CD14-positive monocyte (primary cell): Measurements from ENCODE around the gene QRICH2. TPM values are rescaled to one million over a fixed set of nuclear protein-coding genes. Genes with fewer than 3 reads are reported as not detected.
"Not testable (repeated sequence)": the region's sequence is repeated elsewhere in the genome, so short reads cannot be mapped to it uniquely, and the experiment has no call there.

Source experiments
- DNase-seq, 3 donors: peaks; one replicate each; pipeline ENCODE4 v3.0.0-alpha.2; 2011 to 2022
- H2AFZ ChIP-seq: 2 replicates; pipeline ENCODE4 v1.6.0; 2012; ENCODE audit warnings: mild to moderate bottlenecking, low read depth, low read length, inconsistent platforms; ENCODE audit not compliant: insufficient read depth, poor library complexity, severe bottlenecking
- H3K27ac ChIP-seq, 2 donors: 1 replicate in 1 of 2; 2 replicates in 1 of 2; pipeline ENCODE4 v1.5.1; 2012 to 2013; ENCODE audit warnings: low read length in 2 of 2, control low read depth in 1 of 2, inconsistent platforms in 1 of 2, low read depth in 1 of 2, mild to moderate bottlenecking in 1 of 2
- H3K27me3 ChIP-seq, 2 donors: one replicate each; pipeline versions ENCODE4 v1.6.0 to v1.6.1; 2011 to 2013; ENCODE audit warnings: low read length in 2 of 2; ENCODE audit not compliant: control insufficient read depth in 2 of 2, insufficient read depth in 2 of 2
- H3K36me3 ChIP-seq, 2 donors: replicated peaks in 1 of 2; 1 replicate in 1 of 2; 2 replicates in 1 of 2; pipeline versions ENCODE4 v1.5.1 to v1.6.1; 2012 to 2013; ENCODE audit warnings: low read length in 2 of 2, control low read depth in 1 of 2, inconsistent platforms in 1 of 2, mild to moderate bottlenecking in 1 of 2; ENCODE audit not compliant: insufficient read depth in 2 of 2, control insufficient read depth in 1 of 2
- H3K4me1 ChIP-seq, 2 donors: 1 replicate in 1 of 2; 2 replicates in 1 of 2; pipeline versions ENCODE4 v1.5.1 to v1.6.1; 2012 to 2013; ENCODE audit warnings: low read length in 2 of 2, control low read depth in 1 of 2, inconsistent platforms in 1 of 2, mild to moderate bottlenecking in 1 of 2, moderate library complexity in 1 of 2; ENCODE audit not compliant: insufficient read depth in 2 of 2, control insufficient read depth in 1 of 2
- H3K4me2 ChIP-seq: replicated peaks from 2 replicates; pipeline ENCODE3; 2012; ENCODE audit warnings: low read length, moderate library complexity, mild to moderate bottlenecking; ENCODE audit not compliant: poor library complexity, severe bottlenecking; ENCODE audit errors: extremely low read depth
- H3K4me3 ChIP-seq, 3 experiments: fragments of 200-600 bp in 1 of 3; sonication (generic) in 1 of 3; replicated peaks in 1 of 3; 1 replicate in 2 of 3; 2 replicates in 1 of 3; pipeline ENCODE4 v1.5.1; 2011 to 2013; ENCODE audit warnings: low read length in 3 of 3, mild to moderate bottlenecking in 3 of 3, control low read depth in 2 of 3, low read depth in 2 of 3, inconsistent platforms in 1 of 3, moderate library complexity in 1 of 3
- H3K79me2 ChIP-seq: 2 replicates; pipeline ENCODE4 v1.6.0; 2012; ENCODE audit warnings: mild to moderate bottlenecking, control low read depth, inconsistent platforms, low read length, moderate library complexity; ENCODE audit not compliant: insufficient read depth
- H3K9ac ChIP-seq: 2 replicates; pipeline ENCODE4 v1.6.0; 2017; ENCODE audit warnings: low read length, mild to moderate bottlenecking; ENCODE audit not compliant: insufficient read depth, poor library complexity, severe bottlenecking
- H3K9me3 ChIP-seq, 2 donors: replicated peaks in 1 of 2; 1 replicate in 1 of 2; 2 replicates in 1 of 2; pipeline versions ENCODE4 v1.5.1 to v1.6.1; 2012 to 2013; ENCODE audit warnings: low read length in 2 of 2, control low read depth in 1 of 2; ENCODE audit not compliant: control insufficient read depth in 1 of 2, insufficient read depth in 1 of 2
- H4K20me1 ChIP-seq: 2 replicates; pipeline ENCODE4 v1.6.0; 2012; ENCODE audit warnings: mild to moderate bottlenecking, low read length, control low read depth, moderate library complexity; ENCODE audit not compliant: insufficient read depth
- H3K27ac Mint-ChIP-seq, 7 donors: one replicate each; pipeline ENCODE4 v1.8.0; 2020; ENCODE audit warnings: mild to moderate bottlenecking in 7 of 7, mixed read lengths in 7 of 7, moderate library complexity in 6 of 7, inconsistent platforms in 2 of 7
- H3K27me3 Mint-ChIP-seq, 3 donors: one replicate each; pipeline ENCODE4 v1.8.0; 2021 to 2022; ENCODE audit warnings: low read depth in 3 of 3, mild to moderate bottlenecking in 3 of 3, mixed read lengths in 3 of 3, moderate library complexity in 3 of 3, inconsistent platforms in 1 of 3
- H3K36me3 Mint-ChIP-seq, 2 donors: one replicate each; pipeline ENCODE4 v1.8.0; 2020; ENCODE audit warnings: mixed read lengths in 2 of 2, inconsistent platforms in 1 of 2, mild to moderate bottlenecking in 1 of 2
- H3K4me1 Mint-ChIP-seq: one replicate; pipeline ENCODE4 v1.8.0; 2020; ENCODE audit warnings: mild to moderate bottlenecking, mixed read lengths
- H3K4me3 Mint-ChIP-seq, 2 donors: one replicate each; pipeline ENCODE4 v1.8.0; 2020; ENCODE audit warnings: mild to moderate bottlenecking in 2 of 2, mixed read lengths in 2 of 2, moderate library complexity in 1 of 2
- H3K9me3 Mint-ChIP-seq, 7 donors: one replicate each; pipeline ENCODE4 v1.8.0; 2020 to 2022; ENCODE audit warnings: mixed read lengths in 7 of 7, mild to moderate bottlenecking in 6 of 7, moderate library complexity in 6 of 7, inconsistent platforms in 2 of 7
- WGBS: methylation state at CpG from one replicate; pipeline ENCODE4 v1.1.5; 2013; ENCODE audit warnings: missing lambda C conversion rate; ENCODE audit not compliant: insufficient coverage; 5-methylcytosine and 5-hydroxymethylcytosine counted together
- intact Hi-C, 2 donors: fragments of 100-400 bp; cut with micrococcal nuclease; formaldehyde crosslinking; loops; one replicate each; pipeline versions ENCODE4 v1.15.0 to v1.15.1; 2023
- polyA plus RNA-seq, 3 donors: library from polyadenylated mRNA; depleted of rRNA in 1 of 3; unstranded in 2 of 3; stranded (reverse) in 1 of 3; fragments of 300-500 nt in 2 of 3; fragments of >200 nt in 1 of 3; fragmentation: Illumina TruSeq in 2 of 3; gene quantifications; 1 replicate in 2 of 3; 2 replicates in 1 of 3; pipeline ENCODE4 v1.2.3, GENCODE V29; 2012 to 2021
- small RNA-seq: library from RNA; depleted of rRNA; stranded (forward); fragments of <200 nt; gene quantifications from one replicate; pipeline ENCODE3, GENCODE V24; 2012; ENCODE audit warnings: low read depth; ENCODE audit not compliant: insufficient read length

The QRICH2 gene
- polyA plus RNA-seq, 3 donors, result 0.04 to 1.9 TPM; not detected in 1

- H3K4me1 Mint-ChIP-seq, H3K27ac ChIP-seq, H3K27ac Mint-ChIP-seq, H2AFZ ChIP-seq, DNase-seq, H3K36me3 ChIP-seq, H3K4me1 ChIP-seq, H3K9me3 ChIP-seq, H3K36me3 Mint-ChIP-seq, H3K9ac ChIP-seq, H3K4me2 ChIP-seq, H3K9me3 Mint-ChIP-seq, H3K4me3 Mint-ChIP-seq, H3K4me3 ChIP-seq, H4K20me1 ChIP-seq, H3K79me2 ChIP-seq: not testable (repeated sequence)
- intact Hi-C loops, result loop anchor here in 1 of 2 donors (10.0 kb wide), 1 partner anchor 49 kb away; no protein-coding TSS in a partner anchor
- WGBS, result 100% methylated on average over 2 of the region's 7 CpGs
- peaks cover 11 to 13% of the 10 kb centered on the region in 2 donors for H3K27me3 ChIP-seq
- H3K27me3 Mint-ChIP-seq, result peaks cover 16 to 21% (median 19%) of the 10 kb centered on the region in 3 donors
These were observed 82.5 kb downstream of the QRICH2 start for GRCh38 chr17:76225373-76226086.

Small RNA genes lying within 50 kb of the gene (small RNA-seq; reads per million reads assigned to genes)
- not detected for gene RF00019
- not detected for gene RNU6-24P

Other genes starting within 250 kb of the QRICH2 start
- gene SRP68, start 235.8 kb downstream of the QRICH2 start, polyA plus RNA-seq, result 10 to 100 TPM; 27.4 to 47.1 (median 42.1) TPM
- 1 to 10 TPM in 2 of 3 donors, under 1 TPM in 1; 0.22 to 4.8 (median 1.1) TPM for gene GALR2, start 233.5 kb downstream of the QRICH2 start, polyA plus RNA-seq
- gene ZACN, start 229.1 kb downstream of the QRICH2 start, polyA plus RNA-seq, result under 1 TPM in 1 of 3 donors, not detected in 2; 0.09 TPM
- 10 to 100 TPM; 30.7 to 86.5 (median 42.4) TPM for gene EXOC7, start 204.5 kb downstream of the QRICH2 start, polyA plus RNA-seq
- not detected for gene FOXJ1, start 167.0 kb downstream of the QRICH2 start, polyA plus RNA-seq
- under 1 TPM in 1 of 3 donors, not detected in 2; 0.03 TPM for gene RNF157, start 67.8 kb downstream of the QRICH2 start, polyA plus RNA-seq
- 10 to 100 TPM in 1 of 3 donors, 1 to 10 TPM in 2; 1.4 to 88.6 (median 2.2) TPM for gene UBALD2, start 42.9 kb downstream of the QRICH2 start, polyA plus RNA-seq
- gene PRPSAP1, start 45.6 kb upstream of the QRICH2 start, polyA plus RNA-seq, result 10 to 100 TPM; 45.8 to 58.2 (median 51.2) TPM
- 10 to 100 TPM; 12.9 to 33.9 (median 19.1) TPM for gene SPHK1, start 76.3 kb upstream of the QRICH2 start, polyA plus RNA-seq
- 10 to 100 TPM in 1 of 3 donors, 1 to 10 TPM in 2; 1.3 to 15.1 (median 4.5) TPM for gene UBE2O, start 144.9 kb upstream of the QRICH2 start, polyA plus RNA-seq
- not detected for gene AANAT, start 159.3 kb upstream of the QRICH2 start, polyA plus RNA-seq
- 100 to 1,000 TPM in 1 of 3 donors, 10 to 100 TPM in 2; 36.9 to 124 (median 68.6) TPM for gene RHBDF2, start 193.1 kb upstream of the QRICH2 start, polyA plus RNA-seq
- not detected for gene CYGB, start 229.4 kb upstream of the QRICH2 start, polyA plus RNA-seq
- not detected for gene PRCD, start 231.8 kb upstream of the QRICH2 start, polyA plus RNA-seq